EH (cell line): ENCODE measurements around the gene C9orf85.
A peak's percentile ranks its signal among the peaks of the same experiment; 100 is the strongest.
"Not testable (repeated sequence)": the region's sequence is repeated elsewhere in the genome, so short reads cannot be mapped to it uniquely, and the experiment has no call there.

Experiments
- DNase-seq: peaks from one replicate; pipeline ENCODE4 v3.0.0-alpha.2; 2015; ENCODE audit warnings: low read depth

The C9orf85 gene

GRCh38 chr9:71941998-71942567 is 30.6 kb downstream of the C9orf85 start:
- DNase-seq = peak; percentile 59

GRCh38 chr9:71944754-71945375 is 33.4 kb downstream of the C9orf85 start:
- no peak for DNase-seq

GRCh38 chr9:71954652-71955051 is 43.2 kb downstream of the C9orf85 start:
- not testable (repeated sequence) for DNase-seq

- no peak for DNase-seq
Observed at GRCh38 chr9:71955300-71955915, 44.0 kb downstream of the C9orf85 start.

- no peak for DNase-seq
Observed at GRCh38 chr9:71962328-71962727, 50.9 kb downstream of the C9orf85 start.

GRCh38 chr9:71963471-71963996 is 52.1 kb downstream of the C9orf85 start:
- DNase-seq = not testable (repeated sequence)

GRCh38 chr9:71965403-71965802 is 54.0 kb downstream of the C9orf85 start:
- DNase-seq = no peak

GRCh38 chr9:71966601-71967000 is 55.2 kb downstream of the C9orf85 start:
- no peak for DNase-seq

- no peak for DNase-seq
Observed at GRCh38 chr9:71968541-71969090, 57.2 kb downstream of the C9orf85 start.

GRCh38 chr9:71975833-71976232 is 64.4 kb downstream of the C9orf85 start:
- DNase-seq = peak; percentile 50

GRCh38 chr9:71977003-71977402 is 65.6 kb downstream of the C9orf85 start:
- DNase-seq = no peak

- no peak for DNase-seq
Observed at GRCh38 chr9:71980266-71981190, 69.1 kb downstream of the C9orf85 start.

- no peak for DNase-seq
Observed at GRCh38 chr9:71981944-71982343, 70.5 kb downstream of the C9orf85 start.

- peak; percentile 91 for DNase-seq
Observed at GRCh38 chr9:71984403-71984802, 73.0 kb downstream of the C9orf85 start.

- DNase-seq = no peak
Observed at GRCh38 chr9:71984831-71985281, 73.4 kb downstream of the C9orf85 start.

GRCh38 chr9:71985297-71985911 is 74.0 kb downstream of the C9orf85 start:
- DNase-seq = no peak

GRCh38 chr9:71986900-71987299 is 75.5 kb downstream of the C9orf85 start:
- no peak for DNase-seq

GRCh38 chr9:71987471-71988371 is 76.3 kb downstream of the C9orf85 start:
- DNase-seq = peak; percentile 29

- DNase-seq = peak; percentile 7
Observed at GRCh38 chr9:71990466-71990865, 79.0 kb downstream of the C9orf85 start.

- no peak for DNase-seq
Observed at GRCh38 chr9:72005451-72005850, 94.0 kb downstream of the C9orf85 start.
